ENCODE measurements around the gene DOCK4. TPM values are rescaled to one million over a fixed set of nuclear protein-coding genes. Genes with fewer than 3 reads are reported as not detected.

The DOCK4 gene
- total RNA-seq, 1 experiment from 2014 or later = 4.9 TPM

- Mint-ChIP-seq H3K4me1 (peaks cover 13 to 14% of the 10 kb centered on the region in 2 experiments), H3K27me3 (ENCODE audit: low read depth) (no peaks in the 10 kb centered on the region; the same call in 1 of the 2 replicates), H3K9me3 (no peaks in the 10 kb centered on the region; a peak in 1 of 5 replicates), H3K27ac (no peak overlapping the region), H3K36me3 (ENCODE audit: insufficient read depth in 1 of 3, low read depth in 3 of 3) (peaks cover 0 to 22% (median 16%) of the 10 kb centered on the region in 3 experiments; a peak in 4 of 7 replicates), H3K4me3 (no peak overlapping the region)
- H4K5ac ChIP-seq (ENCODE audit: insufficient read length, low read depth, low read length) = no peak overlapping the region
- H3T11ph ChIP-seq (ENCODE audit: low read length) = no peak overlapping the region
- DNase-seq = no peak
- H3K4me2 ChIP-seq (ENCODE audit: insufficient read depth, insufficient read length, low read length) = no peak overlapping the region
- H2BK12ac ChIP-seq (ENCODE audit: insufficient read length, low read depth, low read length) = no peak overlapping the region
- no peaks in the 10 kb centered on the region for H3K23me2 ChIP-seq (ENCODE audit: insufficient read length, low read depth, low read length, poor library complexity, severe bottlenecking)
- no peak overlapping the region for H2BK20ac ChIP-seq (ENCODE audit: low read depth, low read length, poor library complexity, severe bottlenecking)
- no peak for TF ChIP-seq CTCF (conservative IDR thresholded peaks at IDR 0.05)
- H2BK5ac ChIP-seq (ENCODE audit: insufficient read length, low read length) = no peak overlapping the region
- no peaks in the 10 kb centered on the region for H3K9me3 ChIP-seq (ENCODE audit: control insufficient read depth, low read depth, low read length)
- H2BK120ac ChIP-seq (ENCODE audit: low read depth, low read length, poor library complexity, severe bottlenecking) = no peak overlapping the region
- H2BK15ac ChIP-seq (ENCODE audit: low read depth, low read length) = no peak overlapping the region
- no peaks in the 10 kb centered on the region for H3K79me2 ChIP-seq (ENCODE audit: insufficient read depth, low read length)
- no peak overlapping the region for H3K9ac ChIP-seq (ENCODE audit: extremely low read depth, insufficient read length, low read length)
- H3K23ac ChIP-seq (ENCODE audit: insufficient read length, low read depth, low read length) = no peak overlapping the region
- H3K14ac ChIP-seq (ENCODE audit: insufficient read depth, low read length) = no peak overlapping the region
- no peak overlapping the region for H2AFZ ChIP-seq (ENCODE audit: low read length)
- no peaks in the 10 kb centered on the region for H4K20me1 ChIP-seq (ENCODE audit: control insufficient read depth, insufficient read depth, insufficient read length)
- H3K4me1 ChIP-seq (ENCODE audit: insufficient read depth, low read length) = peaks cover 4% of the 10 kb centered on the region; the same call in 1 of the 2 replicates
- no peak overlapping the region for H3K18ac ChIP-seq (ENCODE audit: insufficient read length, low read depth, low read length)
- H2AK5ac ChIP-seq (ENCODE audit: insufficient read length, low read length) = no peak overlapping the region
- H3K4ac ChIP-seq (ENCODE audit: low read depth, low read length) = no peak overlapping the region
- no peak overlapping the region for H3K27ac ChIP-seq (ENCODE audit: insufficient read length, low read depth, low read length)
- H4K8ac ChIP-seq (replicated peaks; ENCODE audit: insufficient read length, low read depth, low read length) = no peak overlapping the region
- no peaks in the 10 kb centered on the region for H3K79me1 ChIP-seq (ENCODE audit: insufficient read depth, low read depth, low read length, poor library complexity, severe bottlenecking)
- no peak overlapping the region for H3K56ac ChIP-seq (ENCODE audit: insufficient read length, low read depth, low read length)
- no peaks in the 10 kb centered on the region for H3K27me3 ChIP-seq (ENCODE audit: insufficient read depth, low read length)
- no peak overlapping the region for H4K91ac ChIP-seq (ENCODE audit: insufficient read length, low read depth, low read length)
- WGBS (ENCODE audit: extremely low coverage, insufficient read length, low lambda C conversion rate) = no CpG with 5 or more reads among the region's 3 CpGs
Observed at GRCh38 chr7:111858331-111858730, 347.9 kb downstream of the DOCK4 start.
